GM23338 (cell line): ENCODE results near the gene TF. TPM values are rescaled to one million over a fixed set of nuclear protein-coding genes. Genes with fewer than 3 reads are reported as not detected.

Experiments used
- ATAC-seq: fragments of 200-7000 bp; cut with Tn5 transposase; 3 replicates; pipeline ENCODE4 v1.9.1; 2020
- DNase-seq: peaks from one replicate; pipeline ENCODE4 v3.0.0-alpha.2; 2015; ENCODE audit warnings: low spot score
- H2AFZ ChIP-seq: fragments of 200-600 bp; sonication (generic); 2 replicates; pipeline ENCODE4 v1.8.0; 2016; ENCODE audit warnings: antibody characterized with exemption, mild to moderate bottlenecking, moderate library complexity
- H3F3A ChIP-seq: fragments of 200-600 bp; sonication (generic); replicated peaks from 2 replicates; pipeline ENCODE4 v1.8.0; 2017; ENCODE audit warnings: antibody characterized with exemption, mixed run types, low read depth
- H3K27ac ChIP-seq: fragments of 200-600 bp; sonication (generic); 2 replicates; pipeline ENCODE4 v1.6.1; 2016; ENCODE audit warnings: low read depth
- H3K27me3 ChIP-seq: fragments of 200-600 bp; sonication (generic); 2 replicates; pipeline ENCODE4 v1.8.0; 2016; ENCODE audit warnings: mild to moderate bottlenecking, mixed run types, moderate library complexity; ENCODE audit not compliant: insufficient read depth
- H3K36me3 ChIP-seq: fragments of 200-600 bp; sonication (generic); 2 replicates; pipeline ENCODE4 v1.8.0; 2016; ENCODE audit warnings: mild to moderate bottlenecking; ENCODE audit not compliant: insufficient read depth
- H3K4me1 ChIP-seq: fragments of 200-600 bp; sonication (generic); 2 replicates; pipeline ENCODE4 v1.8.0; 2016; ENCODE audit warnings: mild to moderate bottlenecking, moderate library complexity; ENCODE audit not compliant: insufficient read depth
- H3K4me2 ChIP-seq: fragments of 200-600 bp; sonication (generic); 2 replicates; pipeline ENCODE4 v1.7.1; 2017; ENCODE audit warnings: mixed run types
- H3K4me3 ChIP-seq: fragments of 200-600 bp; sonication (generic); 2 replicates; pipeline ENCODE4 v1.6.1; 2016; ENCODE audit warnings: mixed run types
- H3K79me2 ChIP-seq: fragments of 200-600 bp; sonication (generic); replicated peaks from 2 replicates; pipeline ENCODE4 v1.8.0; 2017; ENCODE audit warnings: mild to moderate bottlenecking; ENCODE audit not compliant: insufficient read depth
- H3K9me2 ChIP-seq: fragments of 200-600 bp; sonication (generic); 2 replicates; pipeline ENCODE4 v1.8.0; 2017; ENCODE audit not compliant: insufficient read depth
- H4K20me1 ChIP-seq: fragments of 200-600 bp; sonication (generic); replicated peaks from 2 replicates; pipeline ENCODE4 v1.8.0; 2017; ENCODE audit warnings: mild to moderate bottlenecking; ENCODE audit not compliant: insufficient read depth
- H3K27ac Mint-ChIP-seq: 2 replicates; pipeline ENCODE4 v1.8.0; 2020; ENCODE audit warnings: inconsistent platforms, mild to moderate bottlenecking, moderate library complexity, mixed read lengths
- H3K27me3 Mint-ChIP-seq: 3 replicates; pipeline ENCODE4 v1.8.0; 2022; ENCODE audit warnings: low read depth, mild to moderate bottlenecking, moderate library complexity, mixed read lengths, inconsistent platforms; ENCODE audit not compliant: insufficient read depth, poor library complexity
- H3K36me3 Mint-ChIP-seq: 3 replicates; pipeline ENCODE4 v1.8.0; 2021; ENCODE audit warnings: low read depth, mild to moderate bottlenecking, inconsistent platforms, moderate library complexity, mixed read lengths
- H3K4me1 Mint-ChIP-seq: 3 replicates; pipeline ENCODE4 v1.8.0; 2020; ENCODE audit warnings: mild to moderate bottlenecking, inconsistent platforms, mixed read lengths
- H3K4me3 Mint-ChIP-seq: 3 replicates; pipeline ENCODE4 v1.8.0; 2021; ENCODE audit warnings: moderate library complexity, mild to moderate bottlenecking, inconsistent platforms, mixed read lengths
- H3K9me3 Mint-ChIP-seq: 3 replicates; pipeline ENCODE4 v1.8.0; 2020; ENCODE audit warnings: moderate library complexity, mild to moderate bottlenecking, inconsistent platforms, mixed read lengths
- CREB1 ChIP-seq: fragments of 250-450 bp; sonication (Bioruptor Pico); IDR thresholded peaks from 2 replicates; pipeline ENCODE4 v1.5.0; 2020; ENCODE audit warnings: low read depth, mild to moderate bottlenecking, moderate library complexity
- EZH2phosphoT487 ChIP-seq: fragments of 200-600 bp; sonication (generic); IDR thresholded peaks from one replicate; pipeline ENCODE4 v1.8.1; 2018; ENCODE audit warnings: antibody characterized with exemption; ENCODE audit not compliant: unreplicated experiment
- STAT1 ChIP-seq: IDR thresholded peaks from one replicate; pipeline ENCODE4 v1.6.1; 2016; ENCODE audit warnings: antibody characterized with exemption; ENCODE audit not compliant: unreplicated experiment
- ZNF114 ChIP-seq: fragments of 250-450 bp; sonication (Bioruptor Pico); IDR thresholded peaks from 2 replicates; pipeline ENCODE4 v1.5.0; 2020; ENCODE audit warnings: mild to moderate bottlenecking, moderate library complexity
- polyA plus RNA-seq: library from polyadenylated mRNA; unstranded; fragments of >200 nt; fragmentation: Nextera tagmentation; extraction: Ambion mirVana; gene quantifications from 2 replicates; pipeline ENCODE4 v1.2.1, GENCODE V29; 2016
- total RNA-seq: library from RNA; depleted of rRNA; stranded (reverse); fragments of >200 nt; shearing (Covaris generic); gene quantifications from 2 replicates; pipeline ENCODE4 v1.2.3, GENCODE V29; 2014
- TF ChIP-seq, protein P1 (sequence below): IDR thresholded peaks from 2 replicates; pipeline ENCODE4 v1.6.1; 2016; ENCODE audit warnings: antibody characterized with exemption
- TF ChIP-seq, protein P2 (sequence below), 2 experiments: fragments of 200-600 bp in 1 of 2; sonication (generic) in 1 of 2; conservative IDR thresholded peaks; 2 replicates each; pipeline versions ENCODE4 v1.5.1 to v1.6.1; 2016 to 2017; ENCODE audit warnings: antibody characterized with exemption in 2 of 2, low read depth in 2 of 2, mild to moderate bottlenecking in 2 of 2, moderate library complexity in 1 of 2
- TF ChIP-seq, protein P3 (sequence below): fragments of 250-450 bp; sonication (Bioruptor Pico); IDR thresholded peaks from 2 replicates; pipeline ENCODE4 v1.5.0; 2020; ENCODE audit warnings: mild to moderate bottlenecking, moderate library complexity

The TF gene
- total and polyA plus RNA-seq, 2 experiments from 2014 or later, result 0.03 to 0.76 TPM

DNA sequence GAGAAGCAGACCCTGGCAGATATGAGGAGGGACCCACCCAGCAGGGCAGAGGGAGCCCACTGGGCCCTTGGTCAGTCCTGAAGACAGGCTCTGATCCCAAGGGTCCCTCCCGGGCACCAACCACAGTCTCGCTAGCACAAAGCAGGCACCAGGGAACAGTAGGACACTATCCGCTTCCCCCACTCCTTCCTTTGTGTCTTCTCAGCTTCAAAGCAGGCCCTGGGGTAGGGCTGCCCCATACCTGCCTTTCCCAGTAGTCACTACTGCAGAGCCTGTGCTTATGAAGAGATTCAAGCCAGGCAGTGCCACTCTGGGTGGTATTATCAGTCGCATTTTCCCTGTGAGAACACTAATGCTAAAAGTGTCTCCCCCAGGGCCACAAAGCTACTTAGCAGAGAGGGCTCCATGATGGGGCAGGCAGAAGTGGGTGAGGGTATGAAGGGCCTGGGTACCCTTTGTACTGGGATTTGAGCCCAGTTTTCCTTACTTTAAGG lies 92.2 kb downstream of the TF start (continued):
- TF ChIP-seq, protein P1, sequence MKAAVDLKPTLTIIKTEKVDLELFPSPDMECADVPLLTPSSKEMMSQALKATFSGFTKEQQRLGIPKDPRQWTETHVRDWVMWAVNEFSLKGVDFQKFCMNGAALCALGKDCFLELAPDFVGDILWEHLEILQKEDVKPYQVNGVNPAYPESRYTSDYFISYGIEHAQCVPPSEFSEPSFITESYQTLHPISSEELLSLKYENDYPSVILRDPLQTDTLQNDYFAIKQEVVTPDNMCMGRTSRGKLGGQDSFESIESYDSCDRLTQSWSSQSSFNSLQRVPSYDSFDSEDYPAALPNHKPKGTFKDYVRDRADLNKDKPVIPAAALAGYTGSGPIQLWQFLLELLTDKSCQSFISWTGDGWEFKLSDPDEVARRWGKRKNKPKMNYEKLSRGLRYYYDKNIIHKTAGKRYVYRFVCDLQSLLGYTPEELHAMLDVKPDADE, result no peak
- TF ChIP-seq, protein P2, sequence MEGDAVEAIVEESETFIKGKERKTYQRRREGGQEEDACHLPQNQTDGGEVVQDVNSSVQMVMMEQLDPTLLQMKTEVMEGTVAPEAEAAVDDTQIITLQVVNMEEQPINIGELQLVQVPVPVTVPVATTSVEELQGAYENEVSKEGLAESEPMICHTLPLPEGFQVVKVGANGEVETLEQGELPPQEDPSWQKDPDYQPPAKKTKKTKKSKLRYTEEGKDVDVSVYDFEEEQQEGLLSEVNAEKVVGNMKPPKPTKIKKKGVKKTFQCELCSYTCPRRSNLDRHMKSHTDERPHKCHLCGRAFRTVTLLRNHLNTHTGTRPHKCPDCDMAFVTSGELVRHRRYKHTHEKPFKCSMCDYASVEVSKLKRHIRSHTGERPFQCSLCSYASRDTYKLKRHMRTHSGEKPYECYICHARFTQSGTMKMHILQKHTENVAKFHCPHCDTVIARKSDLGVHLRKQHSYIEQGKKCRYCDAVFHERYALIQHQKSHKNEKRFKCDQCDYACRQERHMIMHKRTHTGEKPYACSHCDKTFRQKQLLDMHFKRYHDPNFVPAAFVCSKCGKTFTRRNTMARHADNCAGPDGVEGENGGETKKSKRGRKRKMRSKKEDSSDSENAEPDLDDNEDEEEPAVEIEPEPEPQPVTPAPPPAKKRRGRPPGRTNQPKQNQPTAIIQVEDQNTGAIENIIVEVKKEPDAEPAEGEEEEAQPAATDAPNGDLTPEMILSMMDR (conservative IDR thresholded peaks at IDR 0.05; ENCODE audit: low read depth in 2 of 2), result no peak
- TF ChIP-seq CREB1 (CRISPR knock-in tag), result no peak
- TF ChIP-seq STAT1, result no peak
- TF ChIP-seq ZNF114 (CRISPR knock-in tag), result no peak
- TF ChIP-seq EZH2phosphoT487, result no peak

DNA sequence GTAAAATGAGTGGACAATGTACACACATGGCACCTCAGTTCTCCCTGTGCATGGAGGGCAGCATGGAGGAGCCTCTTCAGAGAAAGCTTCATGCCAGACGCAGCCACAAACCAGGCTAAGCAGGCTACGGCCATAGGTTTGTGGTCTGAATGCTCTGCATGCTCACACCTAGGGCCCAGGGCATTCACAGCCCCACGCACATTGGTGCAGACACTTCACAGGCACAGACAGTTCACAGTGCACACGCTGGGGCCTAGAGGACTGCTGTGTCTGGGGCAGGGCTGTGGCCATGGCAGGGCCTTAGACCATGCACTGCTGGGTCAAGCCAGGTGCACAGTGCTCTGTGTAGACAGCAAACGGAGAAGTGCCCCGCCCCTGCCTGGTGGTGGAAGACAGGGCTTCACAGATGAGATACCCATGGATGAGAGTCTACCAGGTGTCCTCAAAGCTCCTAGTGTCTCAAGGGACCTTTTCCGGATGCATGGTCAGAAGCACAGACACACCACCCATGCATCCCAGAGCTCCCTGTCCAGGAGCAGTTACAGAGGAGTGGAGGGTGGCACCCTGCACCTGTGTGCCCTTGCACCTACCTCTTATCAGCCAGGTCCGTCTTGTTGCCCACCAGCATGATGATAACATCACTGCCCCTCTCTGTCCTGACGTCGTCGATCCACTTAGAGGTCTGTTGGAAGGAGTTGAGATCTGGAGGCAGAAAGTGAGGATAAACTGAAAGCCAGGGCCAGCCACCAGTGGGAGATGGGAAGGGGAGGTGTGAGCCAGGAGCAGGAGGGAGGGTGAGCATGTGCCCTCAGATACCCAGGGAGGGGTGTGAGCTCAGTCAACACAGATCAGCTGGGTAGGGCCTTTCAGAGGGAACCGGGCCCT lies 93.0 kb downstream of the TF start:
- peaks cover 12% of the 10 kb centered on the region for H3K27me3 Mint-ChIP-seq
- Histone ChIP-seq H3K4me2 (no peak overlapping the region), H3K9me2 (no peaks in the 10 kb centered on the region), H3F3A (no peaks in the 10 kb centered on the region), H3K79me2 (no peaks in the 10 kb centered on the region), H3K36me3 (no peaks in the 10 kb centered on the region), H3K27ac (no peak overlapping the region), H3K27me3 (no peaks in the 10 kb centered on the region), H4K20me1 (no peaks in the 10 kb centered on the region), H3K4me1 (no peaks in the 10 kb centered on the region), H2AFZ (no peak overlapping the region), H3K4me3 (no peak overlapping the region)
- no peak overlapping the region for H3K4me3 Mint-ChIP-seq
- TF ChIP-seq ZNF114 (CRISPR knock-in tag), result no peak
- TF ChIP-seq, protein P3, sequence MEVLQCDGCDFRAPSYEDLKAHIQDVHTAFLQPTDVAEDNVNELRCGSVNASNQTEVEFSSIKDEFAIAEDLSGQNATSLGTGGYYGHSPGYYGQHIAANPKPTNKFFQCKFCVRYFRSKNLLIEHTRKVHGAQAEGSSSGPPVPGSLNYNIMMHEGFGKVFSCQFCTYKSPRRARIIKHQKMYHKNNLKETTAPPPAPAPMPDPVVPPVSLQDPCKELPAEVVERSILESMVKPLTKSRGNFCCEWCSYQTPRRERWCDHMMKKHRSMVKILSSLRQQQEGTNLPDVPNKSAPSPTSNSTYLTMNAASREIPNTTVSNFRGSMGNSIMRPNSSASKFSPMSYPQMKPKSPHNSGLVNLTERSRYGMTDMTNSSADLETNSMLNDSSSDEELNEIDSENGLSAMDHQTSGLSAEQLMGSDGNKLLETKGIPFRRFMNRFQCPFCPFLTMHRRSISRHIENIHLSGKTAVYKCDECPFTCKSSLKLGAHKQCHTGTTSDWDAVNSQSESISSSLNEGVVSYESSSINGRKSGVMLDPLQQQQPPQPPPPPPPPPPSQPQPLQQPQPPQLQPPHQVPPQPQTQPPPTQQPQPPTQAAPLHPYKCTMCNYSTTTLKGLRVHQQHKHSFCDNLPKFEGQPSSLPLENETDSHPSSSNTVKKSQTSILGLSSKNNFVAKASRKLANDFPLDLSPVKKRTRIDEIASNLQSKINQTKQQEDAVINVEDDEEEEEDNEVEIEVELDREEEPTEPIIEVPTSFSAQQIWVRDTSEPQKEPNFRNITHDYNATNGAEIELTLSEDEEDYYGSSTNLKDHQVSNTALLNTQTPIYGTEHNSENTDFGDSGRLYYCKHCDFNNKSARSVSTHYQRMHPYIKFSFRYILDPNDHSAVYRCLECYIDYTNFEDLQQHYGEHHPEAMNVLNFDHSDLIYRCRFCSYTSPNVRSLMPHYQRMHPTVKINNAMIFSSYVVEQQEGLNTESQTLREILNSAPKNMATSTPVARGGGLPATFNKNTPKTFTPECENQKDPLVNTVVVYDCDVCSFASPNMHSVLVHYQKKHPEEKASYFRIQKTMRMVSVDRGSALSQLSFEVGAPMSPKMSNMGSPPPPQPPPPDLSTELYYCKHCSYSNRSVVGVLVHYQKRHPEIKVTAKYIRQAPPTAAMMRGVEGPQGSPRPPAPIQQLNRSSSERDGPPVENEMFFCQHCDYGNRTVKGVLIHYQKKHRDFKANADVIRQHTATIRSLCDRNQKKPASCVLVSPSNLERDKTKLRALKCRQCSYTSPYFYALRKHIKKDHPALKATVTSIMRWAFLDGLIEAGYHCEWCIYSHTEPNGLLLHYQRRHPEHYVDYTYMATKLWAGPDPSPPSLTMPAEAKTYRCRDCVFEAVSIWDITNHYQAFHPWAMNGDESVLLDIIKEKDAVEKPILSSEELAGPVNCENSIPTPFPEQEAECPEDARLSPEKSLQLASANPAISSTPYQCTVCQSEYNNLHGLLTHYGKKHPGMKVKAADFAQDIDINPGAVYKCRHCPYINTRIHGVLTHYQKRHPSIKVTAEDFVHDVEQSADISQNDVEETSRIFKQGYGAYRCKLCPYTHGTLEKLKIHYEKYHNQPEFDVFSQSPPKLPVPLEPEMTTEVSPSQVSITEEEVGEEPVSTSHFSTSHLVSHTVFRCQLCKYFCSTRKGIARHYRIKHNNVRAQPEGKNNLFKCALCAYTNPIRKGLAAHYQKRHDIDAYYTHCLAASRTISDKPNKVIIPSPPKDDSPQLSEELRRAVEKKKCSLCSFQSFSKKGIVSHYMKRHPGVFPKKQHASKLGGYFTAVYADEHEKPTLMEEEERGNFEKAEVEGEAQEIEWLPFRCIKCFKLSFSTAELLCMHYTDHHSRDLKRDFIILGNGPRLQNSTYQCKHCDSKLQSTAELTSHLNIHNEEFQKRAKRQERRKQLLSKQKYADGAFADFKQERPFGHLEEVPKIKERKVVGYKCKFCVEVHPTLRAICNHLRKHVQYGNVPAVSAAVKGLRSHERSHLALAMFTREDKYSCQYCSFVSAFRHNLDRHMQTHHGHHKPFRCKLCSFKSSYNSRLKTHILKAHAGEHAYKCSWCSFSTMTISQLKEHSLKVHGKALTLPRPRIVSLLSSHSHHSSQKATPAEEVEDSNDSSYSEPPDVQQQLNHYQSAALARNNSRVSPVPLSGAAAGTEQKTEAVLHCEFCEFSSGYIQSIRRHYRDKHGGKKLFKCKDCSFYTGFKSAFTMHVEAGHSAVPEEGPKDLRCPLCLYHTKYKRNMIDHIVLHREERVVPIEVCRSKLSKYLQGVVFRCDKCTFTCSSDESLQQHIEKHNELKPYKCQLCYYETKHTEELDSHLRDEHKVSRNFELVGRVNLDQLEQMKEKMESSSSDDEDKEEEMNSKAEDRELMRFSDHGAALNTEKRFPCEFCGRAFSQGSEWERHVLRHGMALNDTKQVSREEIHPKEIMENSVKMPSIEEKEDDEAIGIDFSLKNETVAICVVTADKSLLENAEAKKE (CRISPR knock-in tag), result no peak
- H3K36me3 Mint-ChIP-seq, result no peaks in the 10 kb centered on the region; the same call in 2 of the 3 replicates
- DNase-seq (no peak), ATAC-seq (no peak)
- H3K27ac Mint-ChIP-seq, result no peak overlapping the region
- H3K4me1 Mint-ChIP-seq, result no peaks in the 10 kb centered on the region
- no peaks in the 10 kb centered on the region for H3K9me3 Mint-ChIP-seq
